ENCODE data around the gene NOC4L. TPM values are rescaled to one million over a fixed set of nuclear protein-coding genes. Genes with fewer than 3 reads are reported as not detected.

NOC4L gene
- total RNA-seq, 4 donors from 2014 or later, result 5.4 to 10.2 (median 7.5) TPM

GRCh38 chr12:132152953-132153352 is 8.7 kb downstream of the NOC4L start:
- TF ChIP-seq CTCF (IDR thresholded peaks at IDR 0.05; ENCODE audit: low read depth), result no peak

DNA sequence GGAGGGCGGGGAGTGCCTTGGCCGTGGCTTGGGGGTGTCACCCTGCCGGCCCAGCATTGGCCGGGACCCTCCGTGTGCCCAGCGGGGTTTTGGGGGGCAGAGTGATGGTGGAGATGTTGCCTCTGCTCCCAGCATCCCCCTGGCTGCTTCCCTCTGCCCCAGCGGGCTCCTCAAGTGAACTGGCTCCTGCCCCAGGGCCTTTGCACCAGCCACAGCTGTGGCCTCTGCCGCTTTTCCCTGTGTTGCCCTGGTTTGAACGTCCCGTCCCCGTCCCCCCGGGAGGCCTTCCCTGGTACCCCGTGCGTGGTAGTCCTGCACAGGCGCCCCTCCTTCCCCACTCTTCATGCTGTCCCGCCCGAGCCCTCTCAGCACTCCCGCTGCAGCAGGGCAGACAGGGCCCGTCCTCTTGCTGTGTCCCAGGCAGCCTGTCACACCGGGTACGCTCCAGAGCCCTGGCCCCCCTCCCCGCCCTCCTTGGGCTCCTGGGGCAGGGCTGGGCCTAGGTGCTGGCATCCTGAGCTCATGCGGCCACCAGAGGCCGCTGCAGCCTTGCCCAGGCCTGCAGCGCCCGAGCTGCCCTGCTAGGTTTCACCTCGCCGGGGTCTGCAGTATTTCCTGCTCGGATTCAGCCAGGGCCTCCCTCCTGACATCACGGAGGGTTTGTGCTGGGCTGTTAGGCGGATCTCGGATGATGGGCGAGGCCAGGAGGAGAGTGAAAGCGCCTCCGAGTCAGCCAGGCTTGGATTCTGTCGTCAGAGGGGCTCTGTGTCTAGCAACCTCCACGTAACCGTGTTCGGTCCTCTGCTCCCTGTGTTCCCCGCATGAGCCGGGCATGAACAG is 9.5 kb downstream of the NOC4L start:
- TF ChIP-seq CTCF (IDR thresholded peaks at IDR 0.05; ENCODE audit: low read depth), result no peak

GRCh38 chr12:132154341-132154761 is 10.1 kb downstream of the NOC4L start:
- TF ChIP-seq CTCF (IDR thresholded peaks at IDR 0.05; ENCODE audit: low read depth), result no peak

DNA sequence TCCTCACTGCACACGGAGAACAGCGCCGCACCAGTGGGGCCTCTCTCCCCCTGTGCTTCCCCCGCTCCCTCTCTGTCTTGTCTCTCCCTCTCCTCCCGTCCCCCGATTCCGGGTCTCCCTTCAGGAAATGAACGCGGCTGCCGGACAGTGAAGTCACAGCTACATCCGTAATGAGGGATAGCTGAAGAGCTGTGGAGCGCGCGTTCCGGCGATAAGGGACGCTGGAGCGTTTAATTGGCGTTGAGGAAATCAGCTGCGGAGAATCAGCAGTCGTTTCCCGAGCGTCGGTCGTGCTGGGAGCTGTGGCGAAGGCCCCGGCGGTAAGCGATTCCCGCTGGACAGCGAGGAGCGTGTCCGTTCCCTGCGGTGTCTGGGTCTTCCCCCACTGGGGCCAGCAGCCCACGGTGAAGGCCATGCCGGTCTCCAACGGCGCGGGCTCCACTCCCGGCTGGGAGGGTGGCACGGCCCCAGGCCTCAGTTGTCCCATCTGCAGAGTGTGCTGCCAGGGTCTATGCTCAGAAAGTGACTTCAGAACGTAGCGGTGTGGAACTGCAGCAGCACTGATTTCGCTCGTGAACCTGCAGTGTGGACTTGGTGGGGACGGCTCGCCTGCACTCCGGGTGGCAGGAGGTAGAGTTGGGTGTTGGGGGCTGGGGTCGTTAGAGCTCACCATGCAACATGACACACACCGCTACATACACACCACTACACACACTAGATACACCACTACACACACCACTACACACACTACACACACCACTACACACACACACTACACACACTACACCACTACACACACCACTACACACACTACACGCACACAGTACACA is 10.9 kb downstream of the NOC4L start:
- TF ChIP-seq CTCF (IDR thresholded peaks at IDR 0.05; ENCODE audit: low read depth), result no peak

DNA sequence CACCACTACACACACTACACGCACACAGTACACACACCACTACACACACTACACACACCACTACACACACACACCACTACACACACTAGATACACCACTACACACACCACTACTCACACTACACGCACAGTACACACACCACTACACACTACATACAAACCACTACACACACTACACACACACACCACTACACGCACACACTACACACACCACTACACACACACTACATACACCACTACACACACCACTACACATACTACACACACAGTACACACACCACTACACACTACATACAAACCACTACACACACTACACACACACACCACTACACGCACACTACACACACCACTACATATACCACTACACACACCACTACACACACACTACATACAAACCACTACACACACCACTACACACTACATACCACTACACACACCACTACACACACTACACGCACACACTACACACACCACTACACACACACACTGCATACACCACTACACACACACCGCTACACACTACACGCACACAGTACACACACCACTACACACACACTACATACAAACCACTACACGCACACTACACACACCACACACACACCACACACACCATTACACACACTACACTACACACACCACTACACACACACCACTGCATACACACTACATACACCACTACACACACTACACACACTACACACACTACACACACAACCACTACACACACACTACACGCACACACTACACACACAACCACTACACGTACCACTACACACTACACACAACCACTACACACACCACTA is 11.7 kb downstream of the NOC4L start:
- no peak for TF ChIP-seq CTCF (IDR thresholded peaks at IDR 0.05; ENCODE audit: low read depth)

DNA sequence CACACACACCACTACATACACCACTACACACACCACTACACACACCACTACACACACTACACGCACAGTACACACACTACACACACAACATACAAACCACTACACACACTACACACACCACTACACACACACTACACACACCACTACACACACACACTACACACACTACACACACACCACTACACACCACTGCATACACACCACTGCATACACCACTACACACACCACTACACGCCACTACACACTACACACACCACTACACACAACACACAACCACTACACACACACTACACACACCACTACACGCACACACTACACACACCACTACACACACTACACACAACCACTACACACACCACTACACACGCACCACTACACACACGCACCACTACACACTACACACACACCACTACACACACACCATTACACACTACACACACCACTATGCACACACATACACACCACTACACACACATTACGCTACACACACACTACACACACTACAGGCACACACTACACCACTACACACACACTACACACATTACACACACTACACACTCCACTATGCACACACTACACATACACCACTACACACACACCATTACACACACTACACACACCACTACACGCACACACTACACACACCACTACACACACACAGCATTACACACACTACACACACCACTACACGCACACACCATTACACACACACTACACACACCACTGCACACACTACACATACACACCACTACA is 12.5 kb downstream of the NOC4L start:
- no peak for TF ChIP-seq CTCF (IDR thresholded peaks at IDR 0.05; ENCODE audit: low read depth)
